ENCODE measurements around the gene ADRM1. TPM values are rescaled to one million over a fixed set of nuclear protein-coding genes. Genes with fewer than 3 reads are reported as not detected.

The ADRM1 gene
- total and polyA plus RNA-seq, 2 experiments from 2014 or later: 206 to 243 TPM

DNA sequence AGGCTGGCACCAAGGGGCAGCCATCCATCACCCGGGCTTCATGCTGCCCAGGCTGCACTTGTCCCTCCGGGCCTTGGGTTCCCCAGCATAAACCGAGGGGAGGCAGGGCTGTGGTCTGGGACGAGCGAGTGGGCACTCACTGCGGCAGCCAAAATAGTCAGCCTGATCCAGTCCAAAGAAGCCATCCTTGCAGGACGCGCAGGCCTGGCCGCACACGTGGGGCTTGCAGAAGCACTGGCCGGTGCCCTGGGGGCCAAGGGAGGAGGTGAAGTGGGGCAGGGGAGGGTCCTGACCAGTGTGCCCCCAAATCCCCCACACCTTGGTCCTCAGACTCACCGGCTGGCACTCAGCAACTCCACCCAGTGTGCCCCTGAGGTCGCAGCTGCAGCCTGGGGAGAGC is 32.1 kb downstream of the ADRM1 start:
- Mint-ChIP-seq H3K27me3 (ENCODE audit: insufficient read depth, low read depth, poor library complexity) (peaks cover 14% of the 10 kb centered on the region), H3K36me3 (ENCODE audit: low read depth) (peaks cover 39% of the 10 kb centered on the region), H3K9me3 (no peaks in the 10 kb centered on the region), H3K4me3 (no peak overlapping the region), H3K27ac (no peak overlapping the region), H3K4me1 (no peaks in the 10 kb centered on the region)
- no peak overlapping the region for H3K27ac ChIP-seq (ENCODE audit: low read depth)
- H3K4me1 ChIP-seq (ENCODE audit: insufficient read depth): no peaks in the 10 kb centered on the region
- ATAC-seq (no peak), DNase-seq (ENCODE audit: low spot score) (no peak)
- H3K9me2 ChIP-seq (ENCODE audit: insufficient read depth): no peaks in the 10 kb centered on the region
- H4K20me1 ChIP-seq (replicated peaks; ENCODE audit: insufficient read depth): no peaks in the 10 kb centered on the region
- TF ChIP-seq, protein P1, sequence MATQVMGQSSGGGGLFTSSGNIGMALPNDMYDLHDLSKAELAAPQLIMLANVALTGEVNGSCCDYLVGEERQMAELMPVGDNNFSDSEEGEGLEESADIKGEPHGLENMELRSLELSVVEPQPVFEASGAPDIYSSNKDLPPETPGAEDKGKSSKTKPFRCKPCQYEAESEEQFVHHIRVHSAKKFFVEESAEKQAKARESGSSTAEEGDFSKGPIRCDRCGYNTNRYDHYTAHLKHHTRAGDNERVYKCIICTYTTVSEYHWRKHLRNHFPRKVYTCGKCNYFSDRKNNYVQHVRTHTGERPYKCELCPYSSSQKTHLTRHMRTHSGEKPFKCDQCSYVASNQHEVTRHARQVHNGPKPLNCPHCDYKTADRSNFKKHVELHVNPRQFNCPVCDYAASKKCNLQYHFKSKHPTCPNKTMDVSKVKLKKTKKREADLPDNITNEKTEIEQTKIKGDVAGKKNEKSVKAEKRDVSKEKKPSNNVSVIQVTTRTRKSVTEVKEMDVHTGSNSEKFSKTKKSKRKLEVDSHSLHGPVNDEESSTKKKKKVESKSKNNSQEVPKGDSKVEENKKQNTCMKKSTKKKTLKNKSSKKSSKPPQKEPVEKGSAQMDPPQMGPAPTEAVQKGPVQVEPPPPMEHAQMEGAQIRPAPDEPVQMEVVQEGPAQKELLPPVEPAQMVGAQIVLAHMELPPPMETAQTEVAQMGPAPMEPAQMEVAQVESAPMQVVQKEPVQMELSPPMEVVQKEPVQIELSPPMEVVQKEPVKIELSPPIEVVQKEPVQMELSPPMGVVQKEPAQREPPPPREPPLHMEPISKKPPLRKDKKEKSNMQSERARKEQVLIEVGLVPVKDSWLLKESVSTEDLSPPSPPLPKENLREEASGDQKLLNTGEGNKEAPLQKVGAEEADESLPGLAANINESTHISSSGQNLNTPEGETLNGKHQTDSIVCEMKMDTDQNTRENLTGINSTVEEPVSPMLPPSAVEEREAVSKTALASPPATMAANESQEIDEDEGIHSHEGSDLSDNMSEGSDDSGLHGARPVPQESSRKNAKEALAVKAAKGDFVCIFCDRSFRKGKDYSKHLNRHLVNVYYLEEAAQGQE (IDR thresholded peaks at IDR 0.05; ENCODE audit: unreplicated experiment): no peak
- no peak for TF ChIP-seq CREB1 (CRISPR knock-in tag; IDR thresholded peaks at IDR 0.05; ENCODE audit: low read depth)
- no peak for TF ChIP-seq STAT1 (IDR thresholded peaks at IDR 0.05; ENCODE audit: unreplicated experiment)
- no peak for TF ChIP-seq ZNF114 (CRISPR knock-in tag; IDR thresholded peaks at IDR 0.05)
- no peak overlapping the region for H2AFZ ChIP-seq
- H3K36me3 ChIP-seq (ENCODE audit: insufficient read depth): peaks cover 16% of the 10 kb centered on the region
- H3K27me3 ChIP-seq (ENCODE audit: insufficient read depth): no peaks in the 10 kb centered on the region
- 0 out of 2 replicates have a peak, but pooled peaks cover 4% of the 10 kb centered on the region for H3K79me2 ChIP-seq (replicated peaks; ENCODE audit: insufficient read depth)
- no peak overlapping the region for H3K4me2 ChIP-seq
- peaks cover 3% of the 10 kb centered on the region; the same call in 1 of the 2 replicates for H3F3A ChIP-seq (replicated peaks; ENCODE audit: low read depth)
- no peak overlapping the region for H3K4me3 ChIP-seq

DNA sequence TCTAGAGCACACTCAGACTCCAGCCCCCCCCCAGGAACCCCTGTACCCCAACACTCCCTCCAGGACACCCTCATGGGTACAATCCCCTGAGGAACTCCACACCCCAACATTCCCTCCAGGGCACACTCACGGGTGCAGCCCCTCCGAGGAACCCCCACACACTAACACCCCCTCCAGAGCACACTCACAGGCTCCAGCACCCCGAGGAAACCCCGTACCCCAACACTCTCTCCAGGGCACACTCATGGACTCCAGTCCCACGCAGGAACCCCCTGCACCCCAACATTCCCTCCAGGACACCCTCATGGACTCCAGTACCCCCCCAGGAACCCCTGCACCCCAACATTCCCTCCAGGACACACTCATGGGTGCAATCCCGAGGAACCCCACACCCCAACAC is 32.7 kb downstream of the ADRM1 start:
- peaks cover 14% of the 10 kb centered on the region for H3K27me3 Mint-ChIP-seq (ENCODE audit: insufficient read depth, low read depth, poor library complexity)
- ATAC-seq (no peak), DNase-seq (ENCODE audit: low spot score) (no peak)
- H3K79me2 ChIP-seq (replicated peaks; ENCODE audit: insufficient read depth): 0 out of 2 replicates have a peak, but pooled peaks cover 4% of the 10 kb centered on the region
- H3K4me2 ChIP-seq: no peak overlapping the region
- no peaks in the 10 kb centered on the region for H3K27me3 ChIP-seq (ENCODE audit: insufficient read depth)
- H4K20me1 ChIP-seq (replicated peaks; ENCODE audit: insufficient read depth): no peaks in the 10 kb centered on the region
- H3K27ac ChIP-seq (ENCODE audit: low read depth): no peak overlapping the region
- peaks cover 4% of the 10 kb centered on the region; the same call in 1 of the 2 replicates for H3F3A ChIP-seq (replicated peaks; ENCODE audit: low read depth)
- peaks cover 21% of the 10 kb centered on the region for H3K36me3 ChIP-seq (ENCODE audit: insufficient read depth)
- H3K4me3 Mint-ChIP-seq: no peak overlapping the region
- no peaks in the 10 kb centered on the region for H3K4me1 ChIP-seq (ENCODE audit: insufficient read depth)
- no peaks in the 10 kb centered on the region for H3K9me3 Mint-ChIP-seq
- peaks cover 43% of the 10 kb centered on the region for H3K36me3 Mint-ChIP-seq (ENCODE audit: low read depth)
- no peak overlapping the region for H3K27ac Mint-ChIP-seq
- no peaks in the 10 kb centered on the region for H3K4me1 Mint-ChIP-seq
- no peaks in the 10 kb centered on the region for H3K9me2 ChIP-seq (ENCODE audit: insufficient read depth)
- no peak overlapping the region for H3K4me3 ChIP-seq
- no peak overlapping the region for H2AFZ ChIP-seq
- TF ChIP-seq STAT1 (IDR thresholded peaks at IDR 0.05; ENCODE audit: unreplicated experiment): no peak
- no peak for TF ChIP-seq ZNF331 (CRISPR knock-in tag; IDR thresholded peaks at IDR 0.05; ENCODE audit: low read depth)
- no peak for TF ChIP-seq NANOG (IDR thresholded peaks at IDR 0.05; ENCODE audit: borderline replicate concordance)
- TF ChIP-seq CREB1 (CRISPR knock-in tag; IDR thresholded peaks at IDR 0.05; ENCODE audit: low read depth): no peak
- TF ChIP-seq, protein P2, sequence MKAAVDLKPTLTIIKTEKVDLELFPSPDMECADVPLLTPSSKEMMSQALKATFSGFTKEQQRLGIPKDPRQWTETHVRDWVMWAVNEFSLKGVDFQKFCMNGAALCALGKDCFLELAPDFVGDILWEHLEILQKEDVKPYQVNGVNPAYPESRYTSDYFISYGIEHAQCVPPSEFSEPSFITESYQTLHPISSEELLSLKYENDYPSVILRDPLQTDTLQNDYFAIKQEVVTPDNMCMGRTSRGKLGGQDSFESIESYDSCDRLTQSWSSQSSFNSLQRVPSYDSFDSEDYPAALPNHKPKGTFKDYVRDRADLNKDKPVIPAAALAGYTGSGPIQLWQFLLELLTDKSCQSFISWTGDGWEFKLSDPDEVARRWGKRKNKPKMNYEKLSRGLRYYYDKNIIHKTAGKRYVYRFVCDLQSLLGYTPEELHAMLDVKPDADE (IDR thresholded peaks at IDR 0.05): no peak
- no peak for TF ChIP-seq ZNF114 (CRISPR knock-in tag; IDR thresholded peaks at IDR 0.05)
- TF ChIP-seq, protein P3, sequence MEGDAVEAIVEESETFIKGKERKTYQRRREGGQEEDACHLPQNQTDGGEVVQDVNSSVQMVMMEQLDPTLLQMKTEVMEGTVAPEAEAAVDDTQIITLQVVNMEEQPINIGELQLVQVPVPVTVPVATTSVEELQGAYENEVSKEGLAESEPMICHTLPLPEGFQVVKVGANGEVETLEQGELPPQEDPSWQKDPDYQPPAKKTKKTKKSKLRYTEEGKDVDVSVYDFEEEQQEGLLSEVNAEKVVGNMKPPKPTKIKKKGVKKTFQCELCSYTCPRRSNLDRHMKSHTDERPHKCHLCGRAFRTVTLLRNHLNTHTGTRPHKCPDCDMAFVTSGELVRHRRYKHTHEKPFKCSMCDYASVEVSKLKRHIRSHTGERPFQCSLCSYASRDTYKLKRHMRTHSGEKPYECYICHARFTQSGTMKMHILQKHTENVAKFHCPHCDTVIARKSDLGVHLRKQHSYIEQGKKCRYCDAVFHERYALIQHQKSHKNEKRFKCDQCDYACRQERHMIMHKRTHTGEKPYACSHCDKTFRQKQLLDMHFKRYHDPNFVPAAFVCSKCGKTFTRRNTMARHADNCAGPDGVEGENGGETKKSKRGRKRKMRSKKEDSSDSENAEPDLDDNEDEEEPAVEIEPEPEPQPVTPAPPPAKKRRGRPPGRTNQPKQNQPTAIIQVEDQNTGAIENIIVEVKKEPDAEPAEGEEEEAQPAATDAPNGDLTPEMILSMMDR (conservative IDR thresholded peaks at IDR 0.05; ENCODE audit: low read depth in 2 of 2): no peak
- no peak for TF ChIP-seq EZH2phosphoT487 (IDR thresholded peaks at IDR 0.05; ENCODE audit: unreplicated experiment)
- TF ChIP-seq POLR2AphosphoS5 (IDR thresholded peaks at IDR 0.05; ENCODE audit: low read depth): no peak

Data from GM23338 (cell line).